Ascending aorta (tissue), 2 donors: ENCODE measurements around the gene NTM. TPM values are rescaled to one million over a fixed set of nuclear protein-coding genes. Genes with fewer than 3 reads are reported as not detected.

Experiments used
- DNase-seq, 2 donors: peaks; one replicate each; pipeline ENCODE4 v3.0.0-alpha.2; 2019; ENCODE audit warnings: low spot score in 2 of 2
- H3K27ac ChIP-seq, 2 donors: fragments of 200-600 bp; sonication (generic); one replicate each; pipeline ENCODE4 v1.5.1; 2016 to 2017; ENCODE audit warnings: mild to moderate bottlenecking in 1 of 2
- H3K27me3 ChIP-seq: fragments of 200-600 bp; sonication (generic); one replicate; pipeline ENCODE4 v1.5.1; 2017
- H3K36me3 ChIP-seq, 2 donors: fragments of 200-600 bp; sonication (generic); one replicate each; pipeline ENCODE4 v1.5.1; 2016
- H3K4me1 ChIP-seq, 2 donors: fragments of 200-600 bp; sonication (generic); one replicate each; pipeline ENCODE4 v1.5.1; 2016 to 2017; ENCODE audit warnings: mild to moderate bottlenecking in 1 of 2
- H3K4me3 ChIP-seq, 2 donors: fragments of 200-600 bp; sonication (generic); one replicate each; pipeline ENCODE4 v1.5.1; 2016 to 2017; ENCODE audit warnings: mild to moderate bottlenecking in 1 of 2
- H3K9me3 ChIP-seq, 2 donors: fragments of 200-600 bp; sonication (generic); one replicate each; pipeline ENCODE4 v1.5.1; 2016
- CTCF ChIP-seq, 3 experiments: fragments of 200-600 bp in 2 of 3; fragments of 450-650 bp in 1 of 3; sonication (generic) in 2 of 3; IDR thresholded peaks; one replicate each; pipeline ENCODE4 v1.5.1; 2016 to 2019; ENCODE audit warnings: antibody characterized with exemption in 3 of 3, mild to moderate bottlenecking in 1 of 3, moderate library complexity in 1 of 3
- intact Hi-C: fragments of 100-400 bp; cut with DNase I; formaldehyde crosslinking; loops from one replicate; pipeline ENCODE4 v1.15.1; 2023
- total RNA-seq: library from RNA; depleted of rRNA; stranded (reverse); fragments of >200 nt; gene quantifications from one replicate; pipeline ENCODE4 v1.1.0, GENCODE V29; 2016

NTM gene
- total RNA-seq, 1 donor from 2014 or later: not detected

GRCh38 chr11:131977854-131978253 is 607.4 kb downstream of the NTM start:
- Histone ChIP-seq H3K36me3 (no peaks in the 10 kb centered on the region), H3K27ac (no peak overlapping the region), H3K27me3 (no peaks in the 10 kb centered on the region), H3K4me3 (no peak overlapping the region), H3K4me1 (no peaks in the 10 kb centered on the region), H3K9me3 (no peaks in the 10 kb centered on the region)
- no peak for DNase-seq
- TF ChIP-seq CTCF (IDR thresholded peaks at IDR 0.05): no peak
- intact Hi-C loops: no loop called here

DNA sequence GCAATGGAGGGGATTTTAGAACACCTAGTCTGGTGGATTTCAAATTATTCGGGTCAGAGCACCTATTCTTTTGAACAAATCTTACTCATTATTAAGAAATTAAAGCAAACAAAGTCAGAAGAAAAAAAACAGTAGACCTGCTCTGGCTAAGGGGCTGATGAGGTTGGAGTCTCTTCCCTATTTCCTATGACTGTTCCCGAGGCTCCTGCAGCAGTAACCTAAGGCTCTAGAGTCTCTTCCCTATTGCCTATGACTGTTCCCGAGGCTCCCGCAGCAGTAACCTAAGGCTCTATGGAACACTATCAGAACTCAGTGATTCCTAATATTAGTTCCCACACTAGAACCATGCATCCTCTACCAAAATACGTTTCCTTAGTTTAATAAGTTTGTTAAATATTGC is 607.9 kb downstream of the NTM start:
- Histone ChIP-seq H3K27ac (no peak overlapping the region), H3K27me3 (no peaks in the 10 kb centered on the region), H3K9me3 (no peaks in the 10 kb centered on the region), H3K4me3 (no peak overlapping the region), H3K36me3 (no peaks in the 10 kb centered on the region), H3K4me1 (no peaks in the 10 kb centered on the region)
- intact Hi-C loops: no loop called here
- TF ChIP-seq CTCF (IDR thresholded peaks at IDR 0.05): no peak
- no peak for DNase-seq

DNA sequence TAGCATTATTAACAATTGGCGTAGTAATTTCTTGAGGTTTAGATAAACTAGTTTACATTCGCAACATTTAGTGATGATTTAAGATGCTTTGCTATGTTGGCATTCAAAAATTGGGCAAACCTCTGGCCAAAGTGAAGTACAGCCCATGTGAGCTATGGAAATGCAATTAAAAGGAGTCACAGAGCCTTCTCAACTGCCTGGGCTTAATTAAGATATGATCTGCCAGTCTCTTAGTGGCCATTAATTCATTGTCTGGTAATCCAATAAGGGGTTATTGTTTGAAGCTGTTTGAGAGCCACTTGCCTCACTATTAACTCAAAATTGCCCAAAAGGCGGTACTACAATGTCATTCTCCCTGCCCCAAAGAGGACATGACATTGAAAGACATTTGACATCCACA is 608.9 kb downstream of the NTM start:
- H3K36me3 ChIP-seq: no peaks in the 10 kb centered on the region
- no peak overlapping the region for H3K27ac ChIP-seq
- no peaks in the 10 kb centered on the region for H3K9me3 ChIP-seq
- H3K27me3 ChIP-seq: no peaks in the 10 kb centered on the region
- H3K4me3 ChIP-seq: no peak overlapping the region
- no peaks in the 10 kb centered on the region for H3K4me1 ChIP-seq
- intact Hi-C loops: no loop called here
- TF ChIP-seq CTCF (IDR thresholded peaks at IDR 0.05): no peak
- no peak for DNase-seq

GRCh38 chr11:131980199-131980598 is 609.8 kb downstream of the NTM start:
- no peaks in the 10 kb centered on the region for H3K27me3 ChIP-seq
- TF ChIP-seq CTCF (IDR thresholded peaks at IDR 0.05): no peak
- intact Hi-C loops: no loop called here
- no peaks in the 10 kb centered on the region for H3K4me1 ChIP-seq
- H3K36me3 ChIP-seq: no peaks in the 10 kb centered on the region
- H3K4me3 ChIP-seq: no peak overlapping the region
- no peak overlapping the region for H3K27ac ChIP-seq
- no peaks in the 10 kb centered on the region for H3K9me3 ChIP-seq
- no peak for DNase-seq

- Histone ChIP-seq H3K9me3 (no peaks in the 10 kb centered on the region), H3K36me3 (no peaks in the 10 kb centered on the region), H3K4me3 (no peak overlapping the region), H3K27me3 (no peaks in the 10 kb centered on the region), H3K27ac (no peak overlapping the region), H3K4me1 (no peaks in the 10 kb centered on the region)
- TF ChIP-seq CTCF (IDR thresholded peaks at IDR 0.05): no peak
- intact Hi-C loops: no loop called here
- no peak for DNase-seq
Observed at GRCh38 chr11:131980888-131981668, 610.7 kb downstream of the NTM start.
